ENCODE measurements around the gene SHTN1.

The SHTN1 gene

GRCh38 chr10:116893686-116894037, 111.3 kb downstream of the SHTN1 start:
- no peak for TF ChIP-seq CTCF (IDR thresholded peaks at IDR 0.05)

GRCh38 chr10:116892907-116893685, 111.9 kb downstream of the SHTN1 start:
- no peak for TF ChIP-seq CTCF (IDR thresholded peaks at IDR 0.05)

GRCh38 chr10:116891208-116891607, 113.8 kb downstream of the SHTN1 start:
- TF ChIP-seq CTCF (IDR thresholded peaks at IDR 0.05) = no peak

GRCh38 chr10:116889066-116889465, 115.9 kb downstream of the SHTN1 start:
- no peak for TF ChIP-seq CTCF (IDR thresholded peaks at IDR 0.05)

- no peak for TF ChIP-seq CTCF (IDR thresholded peaks at IDR 0.05)
These were observed 116.5 kb downstream of the SHTN1 start for GRCh38 chr10:116888380-116889055.

- TF ChIP-seq CTCF (IDR thresholded peaks at IDR 0.05) = no peak
These were observed 118.2 kb downstream of the SHTN1 start for GRCh38 chr10:116886772-116887171.

GRCh38 chr10:116882639-116883038, 122.3 kb downstream of the SHTN1 start:
- no peak for TF ChIP-seq CTCF (IDR thresholded peaks at IDR 0.05)

Measured in LNCAP (cell line).